HepG2 (cell line): Measurements from ENCODE around the gene COL10A1. TPM values are rescaled to one million over a fixed set of nuclear protein-coding genes. Genes with fewer than 3 reads are reported as not detected.

Experiments
- BRD4 ChIP-seq: sonication (generic); formaldehyde crosslinking; IDR thresholded peaks from 2 replicates; pipeline ENCODE4 v1.4.0; 2020; ENCODE audit warnings: missing genetic modification reagents
- CHCHD3 ChIP-seq: sonication (generic); formaldehyde crosslinking; IDR thresholded peaks from 2 replicates; pipeline ENCODE4 v1.8.0; 2022; ENCODE audit warnings: mild to moderate bottlenecking, missing genetic modification reagents, moderate library complexity
- JUN ChIP-seq: sonication (generic); formaldehyde crosslinking; IDR thresholded peaks from 2 replicates; pipeline ENCODE4 v1.4.0; 2020; ENCODE audit warnings: mild to moderate bottlenecking, missing genetic modification reagents
- REL ChIP-seq: sonication (generic); formaldehyde crosslinking; conservative IDR thresholded peaks from 2 replicates; pipeline ENCODE4 v1.8.0; 2022; ENCODE audit warnings: mild to moderate bottlenecking, missing genetic modification reagents, moderate library complexity
- SMAD9 ChIP-seq: sonication (generic); formaldehyde crosslinking; IDR thresholded peaks from 2 replicates; pipeline ENCODE4 v1.5.1; 2020; ENCODE audit warnings: mild to moderate bottlenecking, missing genetic modification reagents
- SMYD3 ChIP-seq: sonication (generic); formaldehyde crosslinking; IDR thresholded peaks from 2 replicates; pipeline ENCODE4 v1.8.1; 2023; ENCODE audit warnings: mild to moderate bottlenecking, missing genetic modification reagents
- ZNF776 ChIP-seq: sonication (generic); formaldehyde crosslinking; IDR thresholded peaks from 2 replicates; pipeline ENCODE4 v1.4.0; 2020; ENCODE audit warnings: mild to moderate bottlenecking, missing genetic modification reagents
- polyA plus RNA-seq, 8 experiments: library from polyadenylated mRNA; depleted of rRNA in 3 of 8; stranded (reverse) in 7 of 8; unstranded in 1 of 8; fragments of >200 nt; fragmentation: Illumina TruSeq in 4 of 8; extraction: Trizol in 4 of 8; gene quantifications; 2 replicates each; pipeline versions ENCODE4 v1.2.1 to v1.2.3, GENCODE V29; 2011 to 2016; ENCODE audit warnings: low read depth in 4 of 8, missing spikeins in 1 of 8, mixed read lengths in 1 of 8; ENCODE audit not compliant: insufficient read depth in 1 of 8
- total RNA-seq, 5 experiments: library from RNA; depleted of rRNA; stranded (reverse); fragments of >200 nt; fragmentation: Illumina TruSeq; extraction: Trizol; gene quantifications; 2 replicates each; pipeline ENCODE4 v1.2.3, GENCODE V29; 2016; ENCODE audit warnings: low read depth in 1 of 5
- TF ChIP-seq, protein P1 (sequence below): sonication (generic); formaldehyde crosslinking; IDR thresholded peaks from 2 replicates; pipeline ENCODE4 v1.4.0; 2020; ENCODE audit warnings: mild to moderate bottlenecking, missing genetic modification reagents, borderline replicate concordance
- TF ChIP-seq, protein P2 (sequence below): IDR thresholded peaks from 2 replicates; pipeline ENCODE4 v1.6.1; 2012; ENCODE audit warnings: low read length, improper control_type of control experiment
- TF ChIP-seq, protein P3 (sequence below): sonication (generic); formaldehyde crosslinking; IDR thresholded peaks from 2 replicates; pipeline ENCODE4 v1.5.0; 2020; ENCODE audit warnings: missing genetic modification reagents
- TF ChIP-seq, protein P4 (sequence below): sonication (generic); formaldehyde crosslinking; IDR thresholded peaks from 2 replicates; pipeline ENCODE4; 2020; ENCODE audit warnings: missing genetic modification reagents, mild to moderate bottlenecking, borderline replicate concordance
- TF ChIP-seq, protein P5 (sequence below): conservative IDR thresholded peaks from 2 replicates; pipeline ENCODE4 v1.6.1; 2018; ENCODE audit warnings: missing genetic modification reagents
- TF ChIP-seq, protein P6 (sequence below): sonication (generic); formaldehyde crosslinking; IDR thresholded peaks from 2 replicates; pipeline ENCODE4 v1.5.1; 2020; ENCODE audit warnings: mild to moderate bottlenecking, missing genetic modification reagents
- TF ChIP-seq, protein P7 (sequence below): sonication (generic); formaldehyde crosslinking; IDR thresholded peaks from 2 replicates; pipeline ENCODE4 v1.5.1; 2020; ENCODE audit warnings: mild to moderate bottlenecking, missing genetic modification reagents, borderline replicate concordance

The COL10A1 gene
- total and polyA plus RNA-seq, 2 of the 13 experiments (the other 11 are each of a cell fraction or from before 2014, with no cell fraction given) = 0.07 TPM; not detected in 1

DNA sequence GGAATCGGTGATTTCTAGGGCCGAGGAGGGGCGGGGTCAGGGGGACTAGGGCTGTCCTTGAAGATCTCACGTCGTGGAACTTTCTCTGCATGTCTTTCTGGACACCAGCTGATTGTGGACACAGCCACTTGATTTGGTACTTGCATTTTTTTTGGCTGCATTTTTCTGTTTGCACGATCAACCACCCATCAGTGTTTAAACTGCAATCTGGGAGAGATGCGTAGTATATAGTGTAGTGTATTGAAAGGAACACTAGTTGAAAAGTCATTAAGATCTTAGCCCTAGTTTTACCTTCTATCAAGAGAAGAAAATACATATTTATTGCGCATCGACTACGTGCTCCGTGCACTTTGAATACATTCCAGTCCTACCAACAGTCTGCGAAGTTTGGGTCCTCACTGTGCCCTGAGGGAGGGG is 24.6 kb downstream of the COL10A1 start (continued):
- TF ChIP-seq, protein P1, sequence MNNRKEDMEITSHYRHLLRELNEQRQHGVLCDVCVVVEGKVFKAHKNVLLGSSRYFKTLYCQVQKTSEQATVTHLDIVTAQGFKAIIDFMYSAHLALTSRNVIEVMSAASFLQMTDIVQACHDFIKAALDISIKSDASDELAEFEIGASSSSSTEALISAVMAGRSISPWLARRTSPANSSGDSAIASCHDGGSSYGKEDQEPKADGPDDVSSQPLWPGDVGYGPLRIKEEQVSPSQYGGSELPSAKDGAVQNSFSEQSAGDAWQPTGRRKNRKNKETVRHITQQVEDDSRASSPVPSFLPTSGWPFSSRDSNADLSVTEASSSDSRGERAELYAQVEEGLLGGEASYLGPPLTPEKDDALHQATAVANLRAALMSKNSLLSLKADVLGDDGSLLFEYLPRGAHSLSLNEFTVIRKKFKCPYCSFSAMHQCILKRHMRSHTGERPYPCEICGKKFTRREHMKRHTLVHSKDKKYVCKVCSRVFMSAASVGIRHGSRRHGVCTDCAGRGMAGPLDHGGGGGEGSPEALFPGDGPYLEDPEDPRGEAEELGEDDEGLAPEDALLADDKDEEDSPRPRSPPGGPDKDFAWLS (CRISPR knock-in tag) = no peak
- TF ChIP-seq REL (CRISPR knock-in tag) (0 out of 2 replicates have a peak, but pooled peaks have one; percentile 54), ZNF776 (CRISPR knock-in tag) (no peak), BRD4 (CRISPR knock-in tag) (no peak), JUN (CRISPR knock-in tag) (no peak), SMYD3 (CRISPR knock-in tag) (peak; percentile 46; the same call in 1 of the 2 replicates), CHCHD3 (CRISPR knock-in tag) (no peak), SMAD9 (CRISPR knock-in tag) (0 out of 2 replicates have a peak, but pooled peaks have one; percentile 2)
- TF ChIP-seq, protein P2, sequence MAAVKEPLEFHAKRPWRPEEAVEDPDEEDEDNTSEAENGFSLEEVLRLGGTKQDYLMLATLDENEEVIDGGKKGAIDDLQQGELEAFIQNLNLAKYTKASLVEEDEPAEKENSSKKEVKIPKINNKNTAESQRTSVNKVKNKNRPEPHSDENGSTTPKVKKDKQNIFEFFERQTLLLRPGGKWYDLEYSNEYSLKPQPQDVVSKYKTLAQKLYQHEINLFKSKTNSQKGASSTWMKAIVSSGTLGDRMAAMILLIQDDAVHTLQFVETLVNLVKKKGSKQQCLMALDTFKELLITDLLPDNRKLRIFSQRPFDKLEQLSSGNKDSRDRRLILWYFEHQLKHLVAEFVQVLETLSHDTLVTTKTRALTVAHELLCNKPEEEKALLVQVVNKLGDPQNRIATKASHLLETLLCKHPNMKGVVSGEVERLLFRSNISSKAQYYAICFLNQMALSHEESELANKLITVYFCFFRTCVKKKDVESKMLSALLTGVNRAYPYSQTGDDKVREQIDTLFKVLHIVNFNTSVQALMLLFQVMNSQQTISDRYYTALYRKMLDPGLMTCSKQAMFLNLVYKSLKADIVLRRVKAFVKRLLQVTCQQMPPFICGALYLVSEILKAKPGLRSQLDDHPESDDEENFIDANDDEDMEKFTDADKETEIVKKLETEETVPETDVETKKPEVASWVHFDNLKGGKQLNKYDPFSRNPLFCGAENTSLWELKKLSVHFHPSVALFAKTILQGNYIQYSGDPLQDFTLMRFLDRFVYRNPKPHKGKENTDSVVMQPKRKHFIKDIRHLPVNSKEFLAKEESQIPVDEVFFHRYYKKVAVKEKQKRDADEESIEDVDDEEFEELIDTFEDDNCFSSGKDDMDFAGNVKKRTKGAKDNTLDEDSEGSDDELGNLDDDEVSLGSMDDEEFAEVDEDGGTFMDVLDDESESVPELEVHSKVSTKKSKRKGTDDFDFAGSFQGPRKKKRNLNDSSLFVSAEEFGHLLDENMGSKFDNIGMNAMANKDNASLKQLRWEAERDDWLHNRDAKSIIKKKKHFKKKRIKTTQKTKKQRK = no peak
- TF ChIP-seq, protein P3, sequence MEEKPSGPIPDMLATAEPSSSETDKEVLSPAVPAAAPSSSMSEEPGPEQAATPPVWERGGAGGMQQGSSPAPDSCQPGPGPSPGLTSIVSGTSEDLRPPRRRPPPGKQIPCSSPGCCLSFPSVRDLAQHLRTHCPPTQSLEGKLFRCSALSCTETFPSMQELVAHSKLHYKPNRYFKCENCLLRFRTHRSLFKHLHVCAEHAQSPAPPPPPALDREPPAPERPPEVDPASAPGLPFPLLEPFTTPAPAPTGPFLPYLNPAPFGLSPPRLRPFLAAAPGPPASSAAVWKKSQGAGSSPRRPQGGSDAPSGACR (CRISPR knock-in tag) = peak; percentile 9; the same call in 1 of the 2 replicates
- TF ChIP-seq, protein P4, sequence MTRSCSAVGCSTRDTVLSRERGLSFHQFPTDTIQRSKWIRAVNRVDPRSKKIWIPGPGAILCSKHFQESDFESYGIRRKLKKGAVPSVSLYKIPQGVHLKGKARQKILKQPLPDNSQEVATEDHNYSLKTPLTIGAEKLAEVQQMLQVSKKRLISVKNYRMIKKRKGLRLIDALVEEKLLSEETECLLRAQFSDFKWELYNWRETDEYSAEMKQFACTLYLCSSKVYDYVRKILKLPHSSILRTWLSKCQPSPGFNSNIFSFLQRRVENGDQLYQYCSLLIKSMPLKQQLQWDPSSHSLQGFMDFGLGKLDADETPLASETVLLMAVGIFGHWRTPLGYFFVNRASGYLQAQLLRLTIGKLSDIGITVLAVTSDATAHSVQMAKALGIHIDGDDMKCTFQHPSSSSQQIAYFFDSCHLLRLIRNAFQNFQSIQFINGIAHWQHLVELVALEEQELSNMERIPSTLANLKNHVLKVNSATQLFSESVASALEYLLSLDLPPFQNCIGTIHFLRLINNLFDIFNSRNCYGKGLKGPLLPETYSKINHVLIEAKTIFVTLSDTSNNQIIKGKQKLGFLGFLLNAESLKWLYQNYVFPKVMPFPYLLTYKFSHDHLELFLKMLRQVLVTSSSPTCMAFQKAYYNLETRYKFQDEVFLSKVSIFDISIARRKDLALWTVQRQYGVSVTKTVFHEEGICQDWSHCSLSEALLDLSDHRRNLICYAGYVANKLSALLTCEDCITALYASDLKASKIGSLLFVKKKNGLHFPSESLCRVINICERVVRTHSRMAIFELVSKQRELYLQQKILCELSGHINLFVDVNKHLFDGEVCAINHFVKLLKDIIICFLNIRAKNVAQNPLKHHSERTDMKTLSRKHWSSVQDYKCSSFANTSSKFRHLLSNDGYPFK (CRISPR knock-in tag) = no peak; the same call in 1 of the 2 replicates
- TF ChIP-seq, protein P5, sequence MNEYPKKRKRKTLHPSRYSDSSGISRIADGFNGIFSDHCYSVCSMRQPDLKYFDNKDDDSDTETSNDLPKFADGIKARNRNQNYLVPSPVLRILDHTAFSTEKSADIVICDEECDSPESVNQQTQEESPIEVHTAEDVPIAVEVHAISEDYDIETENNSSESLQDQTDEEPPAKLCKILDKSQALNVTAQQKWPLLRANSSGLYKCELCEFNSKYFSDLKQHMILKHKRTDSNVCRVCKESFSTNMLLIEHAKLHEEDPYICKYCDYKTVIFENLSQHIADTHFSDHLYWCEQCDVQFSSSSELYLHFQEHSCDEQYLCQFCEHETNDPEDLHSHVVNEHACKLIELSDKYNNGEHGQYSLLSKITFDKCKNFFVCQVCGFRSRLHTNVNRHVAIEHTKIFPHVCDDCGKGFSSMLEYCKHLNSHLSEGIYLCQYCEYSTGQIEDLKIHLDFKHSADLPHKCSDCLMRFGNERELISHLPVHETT (CRISPR knock-in tag) = no peak
- TF ChIP-seq, protein P6, sequence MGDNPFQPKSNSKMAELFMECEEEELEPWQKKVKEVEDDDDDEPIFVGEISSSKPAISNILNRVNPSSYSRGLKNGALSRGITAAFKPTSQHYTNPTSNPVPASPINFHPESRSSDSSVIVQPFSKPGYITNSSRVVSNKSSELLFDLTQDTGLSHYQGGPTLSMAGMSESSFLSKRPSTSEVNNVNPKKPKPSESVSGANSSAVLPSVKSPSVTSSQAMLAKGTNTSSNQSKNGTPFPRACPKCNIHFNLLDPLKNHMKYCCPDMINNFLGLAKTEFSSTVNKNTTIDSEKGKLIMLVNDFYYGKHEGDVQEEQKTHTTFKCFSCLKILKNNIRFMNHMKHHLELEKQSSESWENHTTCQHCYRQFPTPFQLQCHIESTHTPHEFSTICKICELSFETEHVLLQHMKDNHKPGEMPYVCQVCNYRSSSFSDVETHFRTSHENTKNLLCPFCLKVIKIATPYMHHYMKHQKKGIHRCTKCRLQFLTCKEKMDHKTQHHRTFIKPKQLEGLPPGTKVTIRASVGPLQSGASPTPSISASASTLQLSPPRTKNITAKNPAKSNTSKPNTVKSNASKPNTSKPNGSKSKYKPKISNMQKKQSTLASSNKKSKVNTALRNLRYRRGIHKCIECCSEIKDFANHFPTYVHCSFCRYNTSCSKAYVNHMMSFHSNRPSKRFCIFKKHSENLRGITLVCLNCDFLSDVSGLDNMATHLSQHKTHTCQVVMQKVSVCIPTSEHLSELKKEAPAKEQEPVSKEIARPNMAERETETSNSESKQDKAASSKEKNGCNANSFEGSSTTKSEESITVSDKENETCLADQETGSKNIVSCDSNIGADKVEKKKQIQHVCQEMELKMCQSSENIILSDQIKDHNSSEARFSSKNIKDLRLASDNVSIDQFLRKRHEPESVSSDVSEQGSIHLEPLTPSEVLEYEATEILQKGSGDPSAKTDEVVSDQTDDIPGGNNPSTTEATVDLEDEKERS (CRISPR knock-in tag) = peak; percentile 41
- TF ChIP-seq, protein P7, sequence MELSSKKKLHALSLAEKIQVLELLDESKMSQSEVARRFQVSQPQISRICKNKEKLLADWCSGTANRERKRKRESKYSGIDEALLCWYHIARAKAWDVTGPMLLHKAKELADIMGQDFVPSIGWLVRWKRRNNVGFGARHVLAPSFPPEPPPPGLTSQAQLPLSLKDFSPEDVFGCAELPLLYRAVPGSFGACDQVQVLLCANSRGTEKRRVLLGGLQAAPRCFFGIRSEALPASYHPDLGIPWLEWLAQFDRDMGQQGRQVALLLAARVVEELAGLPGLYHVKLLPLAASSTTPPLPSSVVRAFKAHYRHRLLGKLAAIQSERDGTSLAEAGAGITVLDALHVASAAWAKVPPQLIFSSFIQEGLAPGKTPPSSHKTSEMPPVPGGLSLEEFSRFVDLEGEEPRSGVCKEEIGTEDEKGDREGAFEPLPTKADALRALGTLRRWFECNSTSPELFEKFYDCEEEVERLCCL (CRISPR knock-in tag) = peak; percentile 19; the same call in 1 of the 2 replicates
